ENCODE data around the gene ESAM. TPM values are rescaled to one million over a fixed set of nuclear protein-coding genes. Genes with fewer than 3 reads are reported as not detected.

Gene ESAM
- total and polyA plus RNA-seq, 12 donors = 25.3 to 88.1 (median 47.0) TPM

DNA sequence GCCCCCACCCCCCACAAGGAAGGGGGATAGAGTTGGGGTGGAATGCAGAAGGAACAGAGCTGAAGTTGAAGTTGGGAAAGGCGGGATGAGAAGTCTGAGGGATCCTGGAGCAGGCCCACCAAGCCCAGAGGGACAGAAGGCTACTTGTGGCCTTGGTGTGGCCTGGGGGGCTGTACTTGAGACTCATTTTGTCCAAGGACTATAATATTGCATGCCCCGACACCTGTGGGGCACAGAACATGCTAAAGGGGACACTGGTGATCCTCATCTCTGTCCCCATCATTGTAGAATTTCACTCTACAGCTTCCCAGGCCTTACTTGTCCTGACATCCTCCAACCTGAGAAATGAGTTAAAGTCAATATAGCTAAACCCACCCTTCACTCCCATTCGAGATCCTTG lies 1.3 kb downstream of the ESAM start:
- DNase-seq (no peak), ATAC-seq (no peak)
- 51% methylated on average over 3 of the region's 3 CpGs for WGBS, 2 donors
- Histone ChIP-seq H3K36me3 (peaks cover 0 to 35% (median 6%) of the 10 kb centered on the region in 9 donors), H3K4me1 (peaks cover 12 to 67% (median 60%) of the 10 kb centered on the region in 9 donors), H3K4me3 (peak overlapping the region; percentile 61 to 94 (median 78)), H3K9me3 (no peaks in the 10 kb centered on the region), H3K27ac (peak overlapping the region; percentile 86 to 99 (median 98)), H3K27me3 (peaks cover 0 to 75% (median 57%) of the 10 kb centered on the region in 7 donors)
- TF ChIP-seq, protein P1, sequence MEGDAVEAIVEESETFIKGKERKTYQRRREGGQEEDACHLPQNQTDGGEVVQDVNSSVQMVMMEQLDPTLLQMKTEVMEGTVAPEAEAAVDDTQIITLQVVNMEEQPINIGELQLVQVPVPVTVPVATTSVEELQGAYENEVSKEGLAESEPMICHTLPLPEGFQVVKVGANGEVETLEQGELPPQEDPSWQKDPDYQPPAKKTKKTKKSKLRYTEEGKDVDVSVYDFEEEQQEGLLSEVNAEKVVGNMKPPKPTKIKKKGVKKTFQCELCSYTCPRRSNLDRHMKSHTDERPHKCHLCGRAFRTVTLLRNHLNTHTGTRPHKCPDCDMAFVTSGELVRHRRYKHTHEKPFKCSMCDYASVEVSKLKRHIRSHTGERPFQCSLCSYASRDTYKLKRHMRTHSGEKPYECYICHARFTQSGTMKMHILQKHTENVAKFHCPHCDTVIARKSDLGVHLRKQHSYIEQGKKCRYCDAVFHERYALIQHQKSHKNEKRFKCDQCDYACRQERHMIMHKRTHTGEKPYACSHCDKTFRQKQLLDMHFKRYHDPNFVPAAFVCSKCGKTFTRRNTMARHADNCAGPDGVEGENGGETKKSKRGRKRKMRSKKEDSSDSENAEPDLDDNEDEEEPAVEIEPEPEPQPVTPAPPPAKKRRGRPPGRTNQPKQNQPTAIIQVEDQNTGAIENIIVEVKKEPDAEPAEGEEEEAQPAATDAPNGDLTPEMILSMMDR (IDR thresholded peaks at IDR 0.05) = no peak
- intact Hi-C loops (cut with DNase I) = loop anchor here in 6 of 10 donors (5.0 to 10.0 kb wide), 6 partner anchors 36 to 89 kb away; partner anchors contain the start of genes MSANTD2 (in 1 of the 6), SIAE (in 1 of the 6) and SPA17 (in 1 of the 6)

DNA sequence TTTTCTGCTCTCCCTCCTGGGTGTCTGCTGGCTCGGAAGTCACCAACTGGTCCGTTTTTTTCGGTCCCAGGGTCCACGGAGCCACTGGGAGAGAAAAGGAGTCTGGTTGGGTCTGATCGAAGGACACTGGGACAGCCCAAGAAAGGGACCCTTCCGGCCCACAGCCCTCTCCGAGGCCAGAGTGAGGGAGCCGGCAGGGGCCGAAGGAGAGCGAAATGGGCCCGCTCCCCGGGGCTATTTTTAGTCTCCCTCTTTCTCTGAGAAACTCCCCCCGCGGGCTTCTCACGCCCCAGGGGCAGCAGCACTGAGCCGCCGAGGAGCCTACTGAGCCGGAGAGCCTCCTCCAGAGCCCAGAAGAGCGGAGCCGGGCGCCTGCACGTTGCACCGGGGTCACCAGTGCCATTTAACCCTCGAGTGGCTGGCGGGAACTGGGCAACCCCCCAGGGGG lies 1.9 kb downstream of the ESAM start:
- H3K4me1 ChIP-seq = peaks cover 12 to 71% (median 66%) of the 10 kb centered on the region in 9 donors
- ATAC-seq = peak in 7 of 8 donors; percentile 4 to 25 (median 8)
- 4% methylated on average over 25 of the region's 25 CpGs for WGBS, 2 donors

DNA sequence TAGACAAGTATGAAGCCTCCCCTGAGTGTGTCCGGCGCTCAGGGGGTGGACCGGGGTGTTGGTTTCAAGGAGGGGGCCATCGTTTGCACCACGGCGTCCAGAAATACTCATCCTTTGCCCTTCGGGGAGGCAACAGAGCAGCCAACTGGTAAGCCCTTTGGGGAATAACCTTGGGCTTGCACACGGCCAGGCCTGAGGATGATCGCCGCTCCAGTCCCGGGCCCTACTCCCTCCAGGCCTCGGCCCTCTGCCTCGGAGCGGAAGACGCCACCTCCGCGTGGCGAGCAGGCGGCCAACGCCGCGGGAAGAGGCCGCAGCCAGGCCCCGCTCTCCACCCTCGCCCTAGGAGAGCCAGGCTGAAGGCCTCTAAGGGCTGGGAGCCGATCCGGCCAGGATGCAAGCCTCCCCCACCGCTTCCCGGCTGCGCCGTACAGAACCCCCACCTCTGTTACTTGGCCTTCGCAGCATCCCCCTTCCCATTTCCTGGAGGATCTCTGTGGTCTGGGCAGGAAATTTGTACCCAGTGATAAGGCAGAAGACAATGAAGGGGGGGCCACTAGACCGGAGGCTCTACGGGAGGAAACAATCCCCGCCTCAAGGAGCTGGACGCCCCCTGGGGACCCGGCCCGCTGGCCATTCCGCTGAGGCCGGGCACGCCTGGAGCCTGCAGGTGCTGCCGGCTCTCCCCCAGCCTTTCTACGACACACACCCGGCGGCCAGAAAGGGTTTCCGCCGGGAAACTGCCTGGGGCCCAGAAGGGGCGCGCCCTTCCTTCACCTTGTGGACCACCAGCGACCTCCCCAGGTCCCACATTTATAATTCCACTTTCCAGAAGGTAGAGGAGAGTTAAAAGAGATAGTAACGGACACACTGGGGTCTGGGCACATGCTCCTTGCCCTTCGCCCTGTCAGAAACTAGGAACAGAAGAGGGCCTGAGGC lies 2.6 kb downstream of the ESAM start:
- 15 to 19% methylated on average over 52 of the region's 52 CpGs for WGBS, 2 donors
- Histone ChIP-seq H3K27me3 (peaks cover 0 to 76% (median 57%) of the 10 kb centered on the region in 7 donors), H3K36me3 (peaks cover 0 to 35% (median 6%) of the 10 kb centered on the region in 9 donors), H3K27ac (peak overlapping the region; percentile 86 to 99 (median 98)), H3K9me3 (no peaks in the 10 kb centered on the region), H3K4me3 (peak overlapping the region; percentile 61 to 94 (median 78)), H3K4me1 (peaks cover 14 to 78% (median 67%) of the 10 kb centered on the region in 9 donors)
- intact Hi-C loops (cut with DNase I) = loop anchor here in 7 of 10 donors (5.0 to 10.0 kb wide), 6 partner anchors 38 to 87 kb away; partner anchors contain the start of genes MSANTD2 (in 1 of the 7), SIAE (in 1 of the 7) and SPA17 (in 1 of the 7)
- DNase-seq (peak; percentile 80 to 88), ATAC-seq (peak; percentile 52 to 91 (median 81))
- TF ChIP-seq, protein P1 (IDR thresholded peaks at IDR 0.05) = peak in 3 of 9 donors; percentile 9 to 20 (median 20)

More for the DNA sequence above, 1.9 kb downstream of the ESAM start:
- H3K9me3 ChIP-seq = no peaks in the 10 kb centered on the region
- intact Hi-C loops (cut with DNase I) = loop anchor here in 6 of 10 donors (5.0 to 10.0 kb wide), 6 partner anchors 37 to 88 kb away; partner anchors contain the start of genes MSANTD2 (in 1 of the 6), SIAE (in 1 of the 6) and SPA17 (in 1 of the 6)
- H3K4me3 ChIP-seq = peak overlapping the region; percentile 61 to 94 (median 78)
- H3K27ac ChIP-seq = peak overlapping the region; percentile 86 to 99 (median 98)
- H3K36me3 ChIP-seq = peaks cover 0 to 35% (median 6%) of the 10 kb centered on the region in 9 donors
- DNase-seq = peak; percentile 56 to 69
- H3K27me3 ChIP-seq = peaks cover 0 to 76% (median 57%) of the 10 kb centered on the region in 7 donors
- TF ChIP-seq, protein P1 (IDR thresholded peaks at IDR 0.05) = no peak

Data from heart right ventricle (tissue), 16 donors.